Body of pancreas (tissue), 4 donors: Measurements from ENCODE around the gene CASP9. TPM values are rescaled to one million over a fixed set of nuclear protein-coding genes. Genes with fewer than 3 reads are reported as not detected.

Experiments
- ATAC-seq: fragments of 150-250 bp; one replicate; pipeline ENCODE4 v1.9.1; 2016
- DNase-seq, 4 donors: peaks; one replicate each; pipeline ENCODE4 v3.0.0-alpha.2; 2019
- H3K27ac ChIP-seq, 4 donors: fragments of 200-600 bp; sonication (generic); 1 replicate in 3 of 4; 2 replicates in 1 of 4; pipeline versions ENCODE4 v1.5.1 to v1.6.1; 2016 to 2019; ENCODE audit warnings: mild to moderate bottlenecking in 1 of 4, mixed read lengths in 1 of 4, moderate library complexity in 1 of 4
- H3K27me3 ChIP-seq, 2 donors: fragments of 200-600 bp; sonication (generic); one replicate each; pipeline ENCODE4 v1.6.0; 2016; ENCODE audit warnings: mild to moderate bottlenecking in 1 of 2
- H3K36me3 ChIP-seq, 2 donors: fragments of 200-600 bp; sonication (generic); replicated peaks in 1 of 2; 2 replicates each; pipeline ENCODE4 v1.5.1; 2016; ENCODE audit warnings: low read depth in 2 of 2; ENCODE audit not compliant: insufficient read depth in 1 of 2
- H3K4me1 ChIP-seq: fragments of 200-600 bp; sonication (generic); one replicate; pipeline ENCODE4 v1.6.0; 2016
- H3K4me3 ChIP-seq, 2 donors: fragments of 200-600 bp; sonication (generic); 1 replicate in 1 of 2; 2 replicates in 1 of 2; pipeline ENCODE4 v1.5.1; 2016 to 2019
- H3K9me3 ChIP-seq, 3 donors: fragments of 200-600 bp; sonication (generic); 1 replicate in 2 of 3; 2 replicates in 1 of 3; pipeline ENCODE4 v1.5.1; 2016
- CTCF ChIP-seq, 7 experiments: fragments of 450-650 bp in 4 of 7; fragments of 200-600 bp in 3 of 7; sonication (generic) in 3 of 7; IDR thresholded peaks; one replicate each; pipeline ENCODE4 v1.5.1; 2016 to 2019; ENCODE audit warnings: antibody characterized with exemption in 7 of 7
- POLR2A ChIP-seq, 3 donors: fragments of 450-650 bp; IDR thresholded peaks; one replicate each; pipeline ENCODE4 v1.6.1; 2016; ENCODE audit warnings: antibody characterized with exemption in 3 of 3, mild to moderate bottlenecking in 2 of 3
- WGBS, 2 donors: methylation state at CpG; one replicate each; pipeline ENCODE4 v1.1.5; 2017; 5-methylcytosine and 5-hydroxymethylcytosine counted together
- intact Hi-C: fragments of 100-400 bp; cut with DNase I; formaldehyde crosslinking; loops from one replicate; pipeline ENCODE4 v1.15.1; 2023
- total RNA-seq, 2 donors: library from RNA; depleted of rRNA; stranded (reverse); fragments of >200 nt; gene quantifications; one replicate each; pipeline ENCODE4 v1.1.0, GENCODE V29; 2016

The CASP9 gene
- total RNA-seq, 2 donors from 2014 or later = 12.9 to 21.5 TPM

DNA sequence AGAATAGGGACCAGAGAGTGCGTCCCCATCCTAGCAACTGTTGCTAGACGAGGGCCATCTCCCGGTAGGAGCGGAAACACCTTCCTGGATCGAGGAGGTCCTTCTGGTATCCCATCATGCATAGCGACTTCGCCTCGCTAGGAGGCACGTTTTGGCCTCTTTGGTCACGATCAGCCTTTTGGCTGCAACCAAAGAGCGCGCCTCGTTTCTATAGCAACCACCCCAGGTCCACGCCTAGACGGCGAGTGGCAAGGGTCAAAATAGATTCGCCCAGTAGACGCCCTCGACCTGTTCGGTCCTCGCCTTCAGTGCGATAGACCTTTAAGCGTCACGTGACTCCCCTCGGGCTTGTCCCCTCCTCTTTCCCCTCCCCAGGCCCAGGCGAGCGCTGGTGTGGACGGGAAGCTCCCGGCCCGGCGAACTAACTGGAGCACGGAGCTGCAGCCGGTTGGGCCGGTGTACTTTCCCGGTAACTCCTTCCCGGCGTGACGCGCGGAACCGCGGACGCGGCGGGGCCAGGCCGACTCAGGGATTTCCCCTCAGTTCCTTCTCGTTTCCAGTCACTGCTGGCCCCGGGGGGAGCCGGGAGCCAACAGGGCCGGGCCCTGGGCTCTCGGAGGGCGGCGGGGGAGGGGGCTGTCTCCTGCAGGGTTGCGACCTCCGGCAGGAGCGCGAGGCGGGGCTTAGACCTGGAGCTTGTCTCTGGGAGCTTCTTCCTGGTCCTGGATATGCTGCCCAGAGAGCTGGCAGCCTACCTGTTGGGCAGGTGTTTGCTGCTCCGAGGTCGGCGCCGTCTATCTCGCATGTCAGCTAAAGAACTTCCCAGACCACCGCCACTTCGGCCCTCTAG lies 2.7 kb upstream of the CASP9 start, which contains the start of gene DNAJC16:
TSS of gene DNAJC16 (plus strand) at position 359 of the 850 bp plus-strand sequence. CDS start 2,258 bp downstream, outside the sequence.
- WGBS, 2 donors = 0% methylated on average over 17 to 65 of the region's 65 CpGs
- Histone ChIP-seq H3K4me3 (peak within 1 kb of the TSS; percentile 57 to 72), H3K9me3 (no peaks in the 10 kb centered on the region), H3K27me3 (no peaks in the 10 kb centered on the region), H3K36me3 (no peaks in the 10 kb centered on the region), H3K27ac (peak within 1 kb of the TSS; percentile 90 to 99 (median 96)), H3K4me1 (peaks cover 32% of the 10 kb centered on the region)
- peak; percentile 99 to 100 (median 100) for DNase-seq
- peak; percentile 65 for ATAC-seq
- intact Hi-C loops = no loop called here
- peak; percentile 64 to 92 (median 88) for TF ChIP-seq POLR2A (IDR thresholded peaks at IDR 0.05)
- TF ChIP-seq CTCF (IDR thresholded peaks at IDR 0.05) = peak in 4 of 7 experiments; percentile 41 to 53 (median 45)

DNA sequence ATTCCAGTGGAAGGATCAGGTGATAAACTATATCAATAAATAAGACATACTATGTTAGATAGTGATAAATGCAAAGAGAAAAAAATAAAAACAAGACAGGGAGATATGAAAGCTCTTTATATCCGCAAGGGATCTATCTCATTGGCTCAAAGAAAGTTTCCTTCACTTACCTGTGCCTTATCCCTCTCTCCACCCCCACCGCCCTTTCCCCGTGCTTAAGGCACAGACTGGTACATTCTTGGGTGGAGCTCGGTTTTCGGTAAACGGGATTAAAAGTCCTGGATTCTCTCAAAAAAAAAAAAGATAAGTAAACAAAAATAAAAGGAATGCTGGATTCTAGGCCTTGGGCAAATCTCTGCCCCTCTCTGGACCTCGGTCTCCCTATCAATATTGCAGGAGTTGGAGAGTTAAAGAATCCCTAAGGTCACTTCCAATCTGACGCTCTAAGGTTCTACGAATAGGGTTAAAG lies 2.0 kb upstream of the CASP9 start:
- 9 to 10% methylated on average over 9 of the region's 9 CpGs for WGBS, 2 donors
- Histone ChIP-seq H3K27ac (peak overlapping the region; percentile 90 to 99 (median 96)), H3K36me3 (no peaks in the 10 kb centered on the region), H3K4me1 (peaks cover 32% of the 10 kb centered on the region), H3K4me3 (no peak overlapping the region), H3K9me3 (no peaks in the 10 kb centered on the region), H3K27me3 (no peaks in the 10 kb centered on the region)
- intact Hi-C loops = no loop called here
- TF ChIP-seq CTCF (IDR thresholded peaks at IDR 0.05) (no peak), POLR2A (IDR thresholded peaks at IDR 0.05) (no peak)
- ATAC-seq = no peak
- DNase-seq = peak in 1 of 4 donors; percentile 39

DNA sequence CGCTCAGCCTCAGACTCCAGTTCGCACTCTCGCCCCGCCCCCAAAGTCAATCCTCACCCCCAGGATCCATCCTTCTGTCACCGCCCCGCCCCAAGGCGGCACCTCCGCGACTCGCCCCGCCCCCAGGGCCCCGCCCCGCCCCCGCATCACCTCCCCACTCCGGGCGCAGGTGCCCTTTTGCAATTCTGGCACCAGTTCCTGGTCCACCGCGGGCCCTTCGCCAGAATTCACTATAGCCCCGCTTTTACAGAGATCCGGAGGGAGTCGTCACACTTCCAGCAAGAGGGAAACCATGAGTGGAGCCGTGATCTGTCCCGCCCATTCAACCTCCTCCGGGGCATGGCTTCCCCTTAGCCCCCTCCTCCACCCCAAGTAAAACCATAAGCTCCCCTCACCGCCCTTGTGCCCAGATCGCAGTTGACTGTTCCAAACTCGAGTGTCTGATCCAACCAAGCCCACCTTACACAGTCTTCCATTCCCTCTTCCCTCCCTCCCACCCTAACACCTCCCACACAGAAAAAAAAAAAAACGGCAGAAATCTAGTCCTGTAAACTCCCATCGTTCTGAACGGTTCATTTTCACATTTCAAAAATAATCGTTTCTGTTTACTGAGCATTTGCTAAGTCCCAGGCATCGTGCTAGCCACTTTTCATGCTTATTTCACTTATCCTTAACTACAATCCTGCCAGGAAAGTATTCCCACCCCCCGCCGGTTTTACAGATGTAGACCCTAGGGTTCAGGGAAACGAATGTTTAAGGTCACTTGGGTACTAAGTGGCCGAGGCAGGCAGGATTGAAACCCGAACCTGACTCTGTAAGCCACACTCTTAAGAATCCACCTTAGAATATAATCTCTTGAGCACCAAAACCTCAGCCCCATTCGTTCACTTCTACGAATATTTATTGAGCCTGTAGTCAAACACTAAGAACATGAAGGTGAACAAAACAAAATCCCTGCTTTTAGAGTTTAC lies 1.3 kb upstream of the CASP9 start:
- peak; percentile 67 for ATAC-seq
- peak in 2 of 4 donors; percentile 100 for DNase-seq
- Histone ChIP-seq H3K36me3 (no peaks in the 10 kb centered on the region), H3K27me3 (no peaks in the 10 kb centered on the region), H3K27ac (peak overlapping the region; percentile 81 to 99 (median 96)), H3K4me1 (peaks cover 32% of the 10 kb centered on the region), H3K9me3 (no peaks in the 10 kb centered on the region), H3K4me3 (peak overlapping the region in 1 of 2 donors; percentile 13)
- TF ChIP-seq POLR2A (IDR thresholded peaks at IDR 0.05) = peak in 2 of 3 donors; percentile 36 to 47
- TF ChIP-seq CTCF (IDR thresholded peaks at IDR 0.05) = no peak
- 1 to 2% methylated on average over 17 to 33 of the region's 40 CpGs for WGBS, 2 donors
- intact Hi-C loops = no loop called here

- DNase-seq (peak; percentile 100), ATAC-seq (peak; percentile 67)
- intact Hi-C loops = no loop called here
- Histone ChIP-seq H3K27ac (peak overlapping the region; percentile 94 to 99 (median 98)), H3K9me3 (no peaks in the 10 kb centered on the region), H3K4me3 (no peak overlapping the region), H3K27me3 (no peaks in the 10 kb centered on the region), H3K4me1 (peaks cover 32% of the 10 kb centered on the region), H3K36me3 (no peaks in the 10 kb centered on the region)
- 0% methylated on average over 29 of the region's 88 CpGs; no CpG with 5 or more reads in 1 of the 2 donors for WGBS, 2 donors
- no peak for TF ChIP-seq CTCF (IDR thresholded peaks at IDR 0.05)
- no peak for TF ChIP-seq POLR2A (IDR thresholded peaks at IDR 0.05)
Measured at GRCh38 chr1:15524283-15525049, 451 bp upstream of the CASP9 start.
